MM.1S (cell line): ENCODE measurements around the gene SECISBP2.
A peak's percentile ranks its signal among the peaks of the same experiment; 100 is the strongest.

ENCODE experiments used
- DNase-seq: peaks from one replicate; pipeline ENCODE4 v3.0.0-alpha.2; 2015
- H2AFZ ChIP-seq: fragments of 300-600 bp; sonication (generic); 2 replicates; pipeline ENCODE4 v1.6.0; 2016; ENCODE audit warnings: antibody characterized with exemption, low read length
- H3F3A ChIP-seq: fragments of 300-600 bp; sonication (generic); 2 replicates; pipeline ENCODE4 v1.6.1; 2016; ENCODE audit warnings: mild to moderate bottlenecking, antibody characterized with exemption, low read length, moderate library complexity, mixed read lengths; ENCODE audit not compliant: insufficient read depth
- H3K27ac ChIP-seq: fragments of 300-600 bp; sonication (generic); 2 replicates; pipeline ENCODE4 v1.5.1; 2016; ENCODE audit warnings: mild to moderate bottlenecking, low read length
- H3K27me3 ChIP-seq: fragments of 300-600 bp; sonication (generic); replicated peaks from 2 replicates; pipeline ENCODE4 v1.6.0; 2016; ENCODE audit warnings: low read length; ENCODE audit not compliant: insufficient read depth
- H3K36me3 ChIP-seq: fragments of 300-600 bp; sonication (generic); replicated peaks from 2 replicates; pipeline ENCODE4 v1.6.1; 2016; ENCODE audit warnings: mild to moderate bottlenecking, low read length, mixed read lengths; ENCODE audit not compliant: insufficient read depth
- H3K4me1 ChIP-seq: fragments of 300-600 bp; sonication (generic); 2 replicates; pipeline ENCODE4 v1.6.1; 2016; ENCODE audit warnings: low read length, mixed read lengths
- H3K4me2 ChIP-seq: fragments of 300-600 bp; sonication (generic); 2 replicates; pipeline ENCODE4 v1.6.0; 2016; ENCODE audit warnings: low read depth, low read length
- H3K4me3 ChIP-seq: fragments of 300-600 bp; sonication (generic); 2 replicates; pipeline ENCODE4 v1.5.1; 2016; ENCODE audit warnings: low read length, mixed read lengths
- H3K79me2 ChIP-seq: fragments of 300-600 bp; sonication (generic); 2 replicates; pipeline ENCODE4 v1.6.1; 2016; ENCODE audit warnings: mixed run types, low read length, mixed read lengths
- H3K9ac ChIP-seq: fragments of 300-600 bp; sonication (generic); 2 replicates; pipeline ENCODE4 v1.6.1; 2016; ENCODE audit warnings: low read length, mixed read lengths
- H3K9me2 ChIP-seq: fragments of 300-600 bp; sonication (generic); replicated peaks from 2 replicates; pipeline ENCODE4 v1.6.1; 2016; ENCODE audit warnings: mild to moderate bottlenecking, low read length, mixed read lengths; ENCODE audit not compliant: insufficient read depth
- H3K9me3 ChIP-seq: fragments of 300-600 bp; sonication (generic); replicated peaks from 2 replicates; pipeline ENCODE4 v1.6.1; 2016; ENCODE audit warnings: mild to moderate bottlenecking, low read length, mixed read lengths; ENCODE audit not compliant: insufficient read depth
- H4K20me1 ChIP-seq: fragments of 300-600 bp; sonication (generic); 2 replicates; pipeline ENCODE4 v1.6.1; 2016; ENCODE audit warnings: mild to moderate bottlenecking, low read length, moderate library complexity, mixed read lengths; ENCODE audit not compliant: insufficient read depth
- CTCF ChIP-seq: fragments of 300-600 bp; sonication (generic); IDR thresholded peaks from 2 replicates; pipeline ENCODE4 v1.5.1; 2016; ENCODE audit warnings: antibody characterized with exemption, low read length, mixed read lengths
- EZH2 ChIP-seq: fragments of 300-600 bp; sonication (generic); optimal IDR thresholded peaks from 2 replicates; pipeline ENCODE3; 2017; ENCODE audit warnings: low read depth, mild to moderate bottlenecking, antibody characterized with exemption, low read length, mixed read lengths
- EZH2phosphoT487 ChIP-seq: fragments of 300-600 bp; sonication (generic); IDR thresholded peaks from 2 replicates; pipeline ENCODE4 v1.6.1; 2018; ENCODE audit warnings: antibody characterized with exemption, low read length

The SECISBP2 gene

GRCh38 chr9:89402695-89403427 lies 84.6 kb downstream of the SECISBP2 start:
- no peak overlapping the region for H2AFZ ChIP-seq
- H3K4me2 ChIP-seq: no peak overlapping the region
- H3K4me3 ChIP-seq: no peak overlapping the region
- H3K27me3 ChIP-seq: no peaks in the 10 kb centered on the region
- H3K79me2 ChIP-seq: peaks cover 92% of the 10 kb centered on the region
- TF ChIP-seq EZH2: no peak
- TF ChIP-seq EZH2phosphoT487: no peak
- no peak for TF ChIP-seq CTCF
- no peaks in the 10 kb centered on the region for H3K9me2 ChIP-seq
- no peak overlapping the region for H3K9ac ChIP-seq
- peaks cover 23% of the 10 kb centered on the region for H3F3A ChIP-seq
- H3K9me3 ChIP-seq: no peaks in the 10 kb centered on the region
- no peaks in the 10 kb centered on the region for H4K20me1 ChIP-seq
- no peak for DNase-seq
- no peak overlapping the region for H3K27ac ChIP-seq
- H3K36me3 ChIP-seq: no peaks in the 10 kb centered on the region; the same call in none of the 2 replicates
- H3K4me1 ChIP-seq: peaks cover 25% of the 10 kb centered on the region

GRCh38 chr9:89404074-89404473 lies 85.8 kb downstream of the SECISBP2 start:
- DNase-seq: no peak
- Histone ChIP-seq H3K4me1 (peaks cover 36% of the 10 kb centered on the region), H3K27me3 (no peaks in the 10 kb centered on the region), H3K9me3 (no peaks in the 10 kb centered on the region), H3K79me2 (peaks cover 93% of the 10 kb centered on the region), H3K36me3 (no peaks in the 10 kb centered on the region; the same call in none of the 2 replicates), H2AFZ (no peak overlapping the region), H3K4me3 (no peak overlapping the region), H3F3A (peaks cover 24% of the 10 kb centered on the region), H4K20me1 (no peaks in the 10 kb centered on the region), H3K4me2 (no peak overlapping the region), H3K9ac (no peak overlapping the region), H3K9me2 (no peaks in the 10 kb centered on the region), H3K27ac (no peak overlapping the region)
- no peak for TF ChIP-seq CTCF
- TF ChIP-seq EZH2phosphoT487: no peak
- TF ChIP-seq EZH2: no peak

- peaks cover 97% of the 10 kb centered on the region for H3K79me2 ChIP-seq
- H3F3A ChIP-seq: peaks cover 24% of the 10 kb centered on the region
- H3K4me1 ChIP-seq: peaks cover 39% of the 10 kb centered on the region
- peak overlapping the region; percentile 93 for H3K4me2 ChIP-seq
- H3K27ac ChIP-seq: peak overlapping the region; percentile 89
- no peaks in the 10 kb centered on the region for H4K20me1 ChIP-seq
- no peaks in the 10 kb centered on the region for H3K9me3 ChIP-seq
- no peak overlapping the region for H2AFZ ChIP-seq
- no peaks in the 10 kb centered on the region; the same call in 1 of the 2 replicates for H3K36me3 ChIP-seq
- H3K4me3 ChIP-seq: peak overlapping the region; percentile 38
- TF ChIP-seq EZH2phosphoT487: no peak
- TF ChIP-seq CTCF: no peak
- no peak for TF ChIP-seq EZH2
- H3K27me3 ChIP-seq: no peaks in the 10 kb centered on the region
- peak overlapping the region; percentile 43; the same call in 1 of the 2 replicates for H3K9ac ChIP-seq
- peak; percentile 84 for DNase-seq
- no peaks in the 10 kb centered on the region for H3K9me2 ChIP-seq
These were observed 87.5 kb downstream of the SECISBP2 start for GRCh38 chr9:89405826-89406225.
